Measurements from ENCODE around the gene FAF1.

The FAF1 gene

GRCh38 chr1:50422946-50423669 lies 537.0 kb downstream of the FAF1 start, which contains the start of gene DMRTA2:
Gene DMRTA2, minus strand, starts transcription at chr1:50423443. Its CDS starts 1,907 bp downstream, at chr1:50421536.
- no peak for DNase-seq

DNA sequence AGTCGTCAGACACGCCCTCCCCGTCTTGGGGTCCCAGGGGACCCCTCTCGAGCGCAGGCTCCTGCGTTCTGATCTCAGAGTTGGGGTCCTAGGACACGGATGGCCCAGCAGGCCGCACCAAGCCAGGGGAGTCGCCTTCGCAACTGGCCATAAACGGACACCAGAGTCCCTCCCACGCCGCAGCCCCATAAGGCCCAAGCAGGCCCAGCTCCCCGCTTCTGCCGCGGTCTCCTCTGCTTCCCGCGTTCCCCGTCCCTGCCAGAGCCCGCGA lies 537.5 kb downstream of the FAF1 start:
- no peak for DNase-seq

DNA sequence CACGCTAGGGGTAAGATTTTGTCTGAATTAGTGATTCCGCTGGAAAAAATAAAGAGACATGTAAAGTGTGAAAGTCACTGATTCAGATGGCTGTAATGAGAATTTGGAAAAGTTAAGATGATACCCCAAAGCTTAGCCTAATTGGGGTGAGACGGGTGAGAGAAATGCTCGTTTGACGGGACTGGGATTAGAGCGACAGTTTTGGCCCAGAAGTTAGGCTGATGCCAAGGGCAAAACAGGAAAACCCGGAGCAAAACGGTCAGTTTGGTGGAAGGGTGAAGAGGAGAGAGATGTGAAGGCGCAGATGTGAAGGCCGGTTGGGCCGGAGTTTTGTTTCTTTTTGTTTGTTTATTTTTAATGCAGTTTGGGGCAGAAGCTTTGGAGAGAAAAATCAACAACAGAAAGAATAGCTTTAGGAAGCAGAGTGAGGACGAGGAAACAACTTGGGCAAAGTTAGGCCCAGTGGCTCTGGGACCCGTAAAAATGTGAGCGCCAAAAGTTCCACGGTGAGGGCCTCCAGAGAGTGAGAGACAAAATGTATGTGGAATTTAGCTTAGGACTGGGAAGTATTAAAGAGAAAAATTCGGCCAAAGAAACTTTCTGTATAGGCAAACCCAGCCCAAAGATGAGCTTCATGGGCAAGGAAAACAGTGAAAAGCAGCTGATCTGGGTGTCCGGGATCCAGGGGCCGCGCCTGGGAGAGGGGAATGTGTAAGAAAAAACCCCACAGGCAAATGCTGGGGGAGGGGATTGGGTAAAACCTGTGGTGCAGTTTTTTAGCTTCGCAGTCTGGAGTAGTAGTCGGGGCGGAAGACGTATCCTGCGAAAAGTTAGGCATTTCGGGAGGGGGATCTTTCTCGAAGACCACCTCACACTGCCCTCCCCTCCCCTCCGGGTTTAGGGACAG lies 538.0 kb downstream of the FAF1 start:
- DNase-seq, result no peak

DNA sequence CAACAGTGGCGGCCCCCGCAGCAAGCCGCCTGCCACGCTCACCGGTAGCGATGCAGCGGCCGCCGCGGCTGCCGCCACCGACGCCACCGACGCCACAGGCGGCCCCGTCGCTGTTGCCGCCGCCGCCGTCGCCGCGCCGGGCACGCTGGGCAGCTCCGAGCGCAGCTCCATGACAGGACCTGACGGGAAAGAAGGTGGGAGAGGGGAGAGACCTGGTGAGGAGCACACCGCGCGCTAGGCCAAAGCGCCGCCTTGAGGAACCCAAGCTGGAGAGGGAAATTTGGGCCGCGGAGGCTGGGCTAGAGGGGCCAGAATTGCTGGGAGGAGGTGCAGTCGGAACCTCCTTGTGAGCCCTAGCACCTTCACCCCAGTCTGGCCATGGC lies 538.7 kb downstream of the FAF1 start:
- no peak for DNase-seq

GRCh38 chr1:50420689-50421365 lies 539.2 kb downstream of the FAF1 start:
- DNase-seq, result peak; percentile 32

GRCh38 chr1:50419907-50420677 lies 540.0 kb downstream of the FAF1 start:
- no peak for DNase-seq

- no peak for DNase-seq
Observed at GRCh38 chr1:50419192-50419906, 540.7 kb downstream of the FAF1 start.

GRCh38 chr1:50418600-50419109 lies 541.4 kb downstream of the FAF1 start:
- no peak for DNase-seq

GRCh38 chr1:50417946-50418599 lies 542.0 kb downstream of the FAF1 start:
- no peak for DNase-seq

DNA sequence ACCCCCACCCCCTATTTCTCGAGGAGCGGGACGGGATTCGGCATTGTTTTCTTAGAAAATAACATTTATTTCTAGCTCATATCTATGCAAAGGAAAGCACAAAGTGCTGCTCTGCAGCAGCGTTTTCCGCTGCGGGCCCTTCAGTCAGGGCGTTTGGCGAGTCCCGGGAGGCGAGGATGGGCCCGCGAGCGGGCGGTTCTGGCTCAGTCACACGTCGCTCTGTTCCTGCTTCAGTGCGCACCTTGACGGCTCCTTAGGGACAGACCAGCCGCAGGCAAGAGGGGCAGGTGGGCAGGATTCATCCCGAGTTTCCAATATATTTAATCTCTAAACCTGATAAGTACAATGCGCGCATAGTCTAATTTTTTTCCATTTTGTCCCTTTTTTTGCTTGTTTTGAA lies 542.6 kb downstream of the FAF1 start:
- no peak for DNase-seq

GRCh38 chr1:50416553-50417453 lies 543.3 kb downstream of the FAF1 start:
- no peak for DNase-seq

DNA sequence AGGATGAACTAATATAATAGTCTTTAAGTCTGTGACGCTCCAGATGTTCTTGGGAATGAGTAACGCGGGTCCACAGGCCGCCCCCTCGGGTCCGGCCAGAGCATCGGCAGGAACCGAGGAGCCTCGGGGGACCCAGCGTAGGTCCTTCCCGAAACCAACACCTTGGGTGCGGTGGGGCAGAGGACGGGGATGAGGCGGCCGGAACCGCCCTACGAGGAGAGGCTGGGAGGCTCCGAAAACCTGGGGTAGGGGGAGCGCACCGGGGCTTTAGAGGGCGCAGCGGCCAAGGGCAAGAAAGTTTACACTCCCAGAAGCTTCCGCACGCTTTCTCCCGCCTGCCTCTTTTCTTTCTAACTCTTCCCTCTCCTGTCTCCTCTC lies 543.9 kb downstream of the FAF1 start:
- DNase-seq, result no peak

DNA sequence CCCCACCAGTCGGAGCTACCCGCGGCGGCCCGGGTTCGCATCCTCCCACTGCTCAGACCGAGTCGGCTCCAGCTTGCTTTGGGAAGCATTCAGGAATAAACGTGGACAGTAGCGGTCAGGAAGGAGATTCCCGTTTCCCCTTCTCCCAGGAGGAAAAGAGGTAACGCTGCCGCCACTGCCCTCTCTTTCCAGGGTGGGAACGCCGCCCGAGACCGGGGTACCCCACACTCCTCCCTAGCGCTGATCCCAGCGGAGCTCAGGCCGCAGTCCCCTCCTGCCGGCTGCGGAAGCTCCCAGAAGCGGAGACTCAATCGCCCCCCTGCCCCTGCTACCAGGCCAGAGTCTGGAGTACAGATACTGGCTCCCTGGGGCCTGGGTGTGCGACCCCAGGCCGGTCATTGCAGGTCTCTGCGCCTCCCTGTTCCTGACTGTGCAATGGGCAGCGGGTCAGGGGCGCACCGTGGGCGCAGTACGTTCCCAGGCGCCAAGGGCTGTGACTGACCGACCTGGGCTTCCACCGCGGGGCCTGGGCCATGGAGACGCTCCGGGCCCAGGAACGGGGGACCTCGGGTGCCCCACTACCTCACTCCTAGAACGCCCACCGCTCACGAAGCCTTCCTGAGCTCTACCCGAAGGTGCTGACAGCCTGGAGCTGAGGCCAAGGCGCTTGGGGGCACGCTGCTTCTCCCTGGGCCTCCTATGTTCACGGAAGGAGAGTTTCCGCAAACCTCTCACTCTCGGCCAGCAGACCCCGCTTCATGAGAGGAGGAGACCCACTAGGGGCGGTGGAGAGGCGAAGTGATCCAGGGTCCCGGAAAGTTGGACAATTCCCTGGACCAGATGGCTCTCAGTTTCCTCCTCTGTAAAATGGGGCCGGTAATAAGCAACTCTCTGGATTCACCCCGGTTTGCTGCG lies 544.6 kb downstream of the FAF1 start:
- no peak for DNase-seq

DNA sequence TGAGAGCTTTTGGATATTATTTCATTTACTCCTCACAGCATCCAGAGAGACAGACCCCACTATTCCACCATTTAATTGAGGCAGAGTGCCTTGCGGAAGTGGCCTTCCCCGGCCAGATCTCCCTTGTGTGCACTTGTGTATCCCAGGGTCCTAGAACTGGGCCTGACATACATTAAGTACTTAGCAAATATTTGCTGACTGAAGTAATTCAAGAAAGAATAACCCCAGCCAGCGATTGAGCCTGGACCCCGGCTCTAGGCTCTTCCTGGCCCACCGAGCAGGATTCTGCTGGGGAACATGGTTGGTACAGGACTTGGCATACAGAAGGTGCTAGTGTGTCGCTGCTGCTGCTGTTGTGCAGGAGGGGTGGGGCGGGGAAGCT lies 545.2 kb downstream of the FAF1 start:
- DNase-seq, result no peak

DNA sequence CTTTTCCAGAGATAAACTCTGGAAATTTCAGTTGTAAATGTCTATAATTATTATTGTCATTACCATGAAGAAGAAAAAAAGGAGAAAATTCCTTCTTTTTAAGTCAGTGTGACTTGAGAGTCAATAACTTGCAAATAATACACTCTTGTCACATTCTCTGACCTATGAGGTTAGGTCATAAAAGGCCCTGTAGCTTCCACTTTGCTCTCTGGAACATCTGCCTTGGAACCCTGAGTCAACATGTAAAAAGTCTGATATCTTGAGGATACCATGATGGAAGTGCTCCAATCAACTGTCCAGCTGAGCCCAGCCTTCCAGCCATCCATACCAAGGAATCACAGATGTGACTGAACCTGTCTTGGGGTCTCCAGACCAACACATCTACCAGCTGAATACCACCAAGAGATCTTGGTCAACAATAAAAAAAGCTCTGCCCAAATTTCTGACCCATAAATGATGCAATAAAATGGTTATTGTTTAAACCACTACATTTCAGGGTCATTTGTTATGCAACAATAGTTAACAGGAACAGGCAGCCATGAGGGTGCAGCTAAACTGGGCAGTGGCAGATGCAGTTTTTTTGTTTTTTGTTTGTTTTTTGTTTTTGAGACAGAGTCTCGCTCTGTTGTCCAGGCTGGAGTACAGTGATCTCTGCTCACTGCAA lies 547.1 kb downstream of the FAF1 start:
- DNase-seq, result no peak

DNA sequence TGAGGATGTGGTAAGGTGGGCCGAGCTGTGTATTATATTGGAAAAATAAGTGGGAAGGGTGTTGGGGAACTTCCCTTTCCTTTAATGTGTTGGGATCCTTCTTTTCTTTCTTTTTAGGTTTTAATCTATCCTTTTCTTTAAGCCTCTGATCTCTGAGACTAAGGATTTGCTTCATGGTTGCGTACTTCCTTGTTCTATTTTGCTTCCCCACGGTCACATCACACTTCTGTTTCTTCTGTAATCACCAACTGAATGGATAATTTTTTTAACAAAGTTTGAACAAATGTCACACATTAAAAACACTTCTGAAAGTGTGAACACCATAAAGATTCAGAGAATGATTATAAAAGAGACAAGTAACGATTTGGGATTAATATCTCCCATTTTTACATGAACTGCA lies 554.3 kb downstream of the FAF1 start:
- DNase-seq, result no peak

DNA sequence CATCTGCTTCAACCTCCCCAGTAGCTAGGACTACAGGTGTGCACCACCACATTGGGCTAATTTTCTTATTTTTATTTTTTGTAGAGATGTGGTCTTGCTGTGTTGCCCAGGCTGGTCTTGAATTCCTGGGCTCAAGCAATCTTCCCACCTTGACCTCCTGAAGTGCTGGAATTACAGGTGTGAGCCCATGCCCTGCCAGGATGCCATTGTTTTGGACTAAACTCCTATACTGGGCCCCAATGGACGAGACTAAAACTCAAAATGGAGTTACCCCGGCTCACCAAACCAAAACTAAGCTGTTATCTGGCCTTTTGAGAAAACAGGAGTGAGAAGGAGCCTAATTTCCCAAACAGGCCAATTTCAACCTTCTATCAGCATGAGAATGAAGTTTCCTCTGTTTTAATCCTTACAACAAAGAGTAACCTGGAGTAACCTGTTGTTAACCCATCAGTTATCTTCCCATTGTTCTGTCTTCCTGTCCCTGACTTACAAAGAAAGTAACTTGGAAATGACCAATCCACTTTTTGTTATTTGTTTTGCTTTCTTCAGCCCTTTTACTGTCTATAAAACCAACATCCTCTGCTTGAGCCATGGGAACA lies 566.4 kb downstream of the FAF1 start:
- no peak for DNase-seq

Data from activated CD4-positive, alpha-beta T cell treated with anti-CD3 and anti-CD28 coated beads, Interleukin-2, Interleukin-6, amounts not matched to agents 100 ng/mL and 50 ng/mL, durations not matched to agents 16 hours and 8 hours (primary cell).